Endothelial cell (in vitro differentiated cells): ENCODE results near the gene ADAMTSL4. TPM values are rescaled to one million over a fixed set of nuclear protein-coding genes. Genes with fewer than 3 reads are reported as not detected.

Experiments used
- DNase-seq: peaks from one replicate; pipeline ENCODE4 v3.0.0; 2021; ENCODE audit warnings: low spot score
- H3K27ac Mint-ChIP-seq: one replicate; pipeline ENCODE4 v1.8.0; 2021; ENCODE audit warnings: mixed read lengths, inconsistent platforms; ENCODE audit not compliant: unreplicated experiment
- H3K27me3 Mint-ChIP-seq: one replicate; pipeline ENCODE4 v1.8.0; 2021; ENCODE audit warnings: mild to moderate bottlenecking, moderate library complexity, mixed read lengths, inconsistent platforms; ENCODE audit not compliant: unreplicated experiment
- H3K36me3 Mint-ChIP-seq: one replicate; pipeline ENCODE4 v1.8.0; 2021; ENCODE audit warnings: mild to moderate bottlenecking, low read depth, mixed read lengths, inconsistent platforms; ENCODE audit not compliant: unreplicated experiment
- H3K4me1 Mint-ChIP-seq: one replicate; pipeline ENCODE4 v1.8.0; 2021; ENCODE audit warnings: mild to moderate bottlenecking, mixed read lengths, inconsistent platforms; ENCODE audit not compliant: unreplicated experiment
- H3K4me3 Mint-ChIP-seq: one replicate; pipeline ENCODE4 v1.8.0; 2021; ENCODE audit warnings: mild to moderate bottlenecking, mixed read lengths, inconsistent platforms; ENCODE audit not compliant: unreplicated experiment
- H3K9me3 Mint-ChIP-seq: one replicate; pipeline ENCODE4 v1.8.0; 2021; ENCODE audit warnings: mixed read lengths, inconsistent platforms; ENCODE audit not compliant: unreplicated experiment
- CTCF ChIP-seq: fragments of 200-600 bp; sonication (generic); IDR thresholded peaks from one replicate; pipeline ENCODE4 v1.5.0; 2021; ENCODE audit warnings: antibody characterized with exemption; ENCODE audit not compliant: unreplicated experiment
- total RNA-seq: library from RNA; stranded (reverse); fragmentation: NEBNext Ultra II Directional; extraction: Animal tissue kit (Norgen Biotek cat#: 25700); gene quantifications from one replicate; pipeline ENCODE4 v1.2.1, GENCODE V29; 2021; ENCODE audit not compliant: unreplicated experiment

ADAMTSL4 gene
- total RNA-seq, 1 donor from 2014 or later, result 0.36 TPM

GRCh38 chr1:150558303-150558704 lies 9.1 kb downstream of the ADAMTSL4 start:
- no peaks in the 10 kb centered on the region for H3K9me3 Mint-ChIP-seq
- TF ChIP-seq CTCF, result no peak
- H3K27me3 Mint-ChIP-seq, result peaks cover 18% of the 10 kb centered on the region
- no peak overlapping the region for H3K4me3 Mint-ChIP-seq
- H3K4me1 Mint-ChIP-seq, result peaks cover 30% of the 10 kb centered on the region
- H3K27ac Mint-ChIP-seq, result no peak overlapping the region
- DNase-seq, result no peak
- peaks cover 6% of the 10 kb centered on the region for H3K36me3 Mint-ChIP-seq

- no peaks in the 10 kb centered on the region for H3K9me3 Mint-ChIP-seq
- no peak for TF ChIP-seq CTCF
- peaks cover 36% of the 10 kb centered on the region for H3K4me1 Mint-ChIP-seq
- no peak overlapping the region for H3K27ac Mint-ChIP-seq
- peaks cover 9% of the 10 kb centered on the region for H3K36me3 Mint-ChIP-seq
- H3K4me3 Mint-ChIP-seq, result no peak overlapping the region
- peaks cover 16% of the 10 kb centered on the region for H3K27me3 Mint-ChIP-seq
- DNase-seq, result no peak
Measured at GRCh38 chr1:150558761-150559655, 9.8 kb downstream of the ADAMTSL4 start.

GRCh38 chr1:150559656-150560010 lies 10.4 kb downstream of the ADAMTSL4 start:
- Mint-ChIP-seq H3K9me3 (no peaks in the 10 kb centered on the region), H3K27me3 (peaks cover 14% of the 10 kb centered on the region), H3K4me3 (no peak overlapping the region), H3K4me1 (peaks cover 38% of the 10 kb centered on the region), H3K27ac (no peak overlapping the region), H3K36me3 (peaks cover 9% of the 10 kb centered on the region)
- no peak for TF ChIP-seq CTCF
- no peak for DNase-seq

GRCh38 chr1:150560011-150560438 lies 10.8 kb downstream of the ADAMTSL4 start:
- Mint-ChIP-seq H3K4me3 (peak overlapping the region; percentile 22), H3K27ac (no peak overlapping the region), H3K9me3 (no peaks in the 10 kb centered on the region), H3K36me3 (peaks cover 9% of the 10 kb centered on the region), H3K4me1 (peaks cover 41% of the 10 kb centered on the region), H3K27me3 (peaks cover 12% of the 10 kb centered on the region)
- DNase-seq, result peak; percentile 81
- peak; percentile 82 for TF ChIP-seq CTCF

- Mint-ChIP-seq H3K4me1 (peaks cover 42% of the 10 kb centered on the region), H3K36me3 (peaks cover 5% of the 10 kb centered on the region), H3K9me3 (no peaks in the 10 kb centered on the region), H3K27ac (peak overlapping the region; percentile 100), H3K27me3 (peaks cover 12% of the 10 kb centered on the region), H3K4me3 (peak overlapping the region; percentile 94)
- TF ChIP-seq CTCF, result peak; percentile 73
- DNase-seq, result peak; percentile 95
Measured at GRCh38 chr1:150560576-150561253, 11.5 kb downstream of the ADAMTSL4 start.
